IPS-20b (cell line): Measurements from ENCODE around the gene TRPM3.

Experiments used
- H3K27ac ChIP-seq: one replicate; pipeline ENCODE4 v1.5.1; 2013; ENCODE audit warnings: low read length
- H3K27me3 ChIP-seq: 2 replicates; pipeline ENCODE4 v1.6.1; 2013; ENCODE audit warnings: mild to moderate bottlenecking, low read length, inconsistent platforms; ENCODE audit not compliant: insufficient read depth
- H3K36me3 ChIP-seq: 2 replicates; pipeline ENCODE4 v1.6.1; 2013; ENCODE audit warnings: low read depth, mild to moderate bottlenecking, inconsistent platforms, low read length, moderate library complexity; ENCODE audit not compliant: insufficient read depth
- H3K4me1 ChIP-seq: 2 replicates; pipeline ENCODE4 v1.6.1; 2013; ENCODE audit warnings: mild to moderate bottlenecking, control low read depth, inconsistent platforms, low read length, moderate library complexity; ENCODE audit not compliant: insufficient read depth
- H3K4me3 ChIP-seq: 2 replicates; pipeline ENCODE4 v1.5.1; 2013; ENCODE audit warnings: mild to moderate bottlenecking, low read length, inconsistent platforms
- H3K9ac ChIP-seq: 2 replicates; pipeline ENCODE4 v1.6.1; 2013; ENCODE audit warnings: low read depth, mild to moderate bottlenecking, inconsistent platforms, low read length, moderate library complexity
- H3K9me3 ChIP-seq: 2 replicates; pipeline ENCODE4 v1.6.1; 2013; ENCODE audit warnings: mild to moderate bottlenecking, low read depth, low read length, inconsistent platforms; ENCODE audit not compliant: insufficient read depth

The TRPM3 gene

DNA sequence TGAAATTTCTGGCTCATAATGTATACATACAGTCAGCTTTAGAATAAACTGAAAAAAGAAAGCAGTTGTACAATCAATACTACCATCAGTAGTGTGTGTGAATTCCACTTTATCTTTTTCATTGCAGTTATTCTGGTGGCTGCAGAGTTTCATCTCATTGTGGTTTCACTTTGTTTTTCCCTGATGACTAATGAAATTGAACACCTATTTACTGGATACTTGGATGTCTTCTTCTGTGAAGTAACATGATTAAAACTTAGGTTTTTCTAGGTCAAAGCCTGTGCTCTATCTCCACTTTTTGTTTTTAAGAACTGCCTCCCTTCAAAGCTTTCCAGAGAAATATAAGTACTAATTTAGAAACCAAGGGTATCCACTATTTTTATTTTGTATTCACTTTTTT lies 174.3 kb downstream of the TRPM3 start:
- H3K36me3 ChIP-seq = no peaks in the 10 kb centered on the region
- H3K4me3 ChIP-seq = no peak overlapping the region
- H3K27me3 ChIP-seq = no peaks in the 10 kb centered on the region
- no peak overlapping the region for H3K27ac ChIP-seq
- H3K4me1 ChIP-seq = peaks cover 13% of the 10 kb centered on the region
- no peaks in the 10 kb centered on the region for H3K9me3 ChIP-seq
- no peak overlapping the region for H3K9ac ChIP-seq

DNA sequence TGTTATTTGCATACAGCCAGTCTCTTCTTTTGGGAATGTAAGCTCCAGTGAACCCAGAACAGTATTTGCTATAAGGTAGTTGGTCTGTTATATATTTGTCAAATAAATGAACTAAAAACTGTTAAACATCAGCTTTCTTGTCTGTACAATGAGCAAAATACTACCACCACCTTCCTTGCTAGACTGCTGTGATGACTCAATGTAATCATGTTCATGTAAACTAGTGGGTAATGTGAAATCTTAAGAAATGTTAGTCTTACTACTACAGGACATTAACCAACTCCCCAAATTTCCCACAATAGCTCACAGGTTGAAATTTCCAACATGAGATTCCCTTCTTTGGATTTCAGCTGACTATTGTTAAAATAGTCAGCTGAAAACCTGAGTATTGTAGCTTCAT lies 176.1 kb downstream of the TRPM3 start:
- Histone ChIP-seq H3K27ac (no peak overlapping the region), H3K36me3 (no peaks in the 10 kb centered on the region), H3K4me1 (peaks cover 18% of the 10 kb centered on the region), H3K27me3 (no peaks in the 10 kb centered on the region), H3K9me3 (no peaks in the 10 kb centered on the region), H3K9ac (no peak overlapping the region), H3K4me3 (no peak overlapping the region)

DNA sequence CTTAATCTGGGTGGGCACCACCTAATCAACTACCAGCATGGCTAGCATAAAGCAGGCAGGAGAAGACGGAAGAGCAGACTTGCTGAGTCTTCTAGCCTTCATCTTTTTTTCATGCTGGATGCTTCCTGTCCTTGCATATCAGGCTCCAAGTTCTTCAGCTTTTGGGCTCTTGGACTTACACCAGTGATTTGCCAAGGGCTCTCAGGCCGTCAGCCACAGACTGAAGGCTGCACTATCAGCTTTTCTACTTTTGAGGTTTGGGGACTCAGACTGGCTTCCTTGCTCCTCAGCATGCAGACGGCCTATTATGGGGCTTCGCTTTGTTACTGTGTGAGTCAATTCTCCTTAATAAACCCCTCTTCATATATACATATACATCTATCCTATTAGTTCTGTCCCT lies 180.2 kb downstream of the TRPM3 start:
- no peaks in the 10 kb centered on the region for H3K9me3 ChIP-seq
- H3K27me3 ChIP-seq = no peaks in the 10 kb centered on the region
- no peaks in the 10 kb centered on the region for H3K36me3 ChIP-seq
- H3K4me3 ChIP-seq = no peak overlapping the region
- peaks cover 16% of the 10 kb centered on the region for H3K4me1 ChIP-seq
- no peak overlapping the region for H3K9ac ChIP-seq
- H3K27ac ChIP-seq = no peak overlapping the region

DNA sequence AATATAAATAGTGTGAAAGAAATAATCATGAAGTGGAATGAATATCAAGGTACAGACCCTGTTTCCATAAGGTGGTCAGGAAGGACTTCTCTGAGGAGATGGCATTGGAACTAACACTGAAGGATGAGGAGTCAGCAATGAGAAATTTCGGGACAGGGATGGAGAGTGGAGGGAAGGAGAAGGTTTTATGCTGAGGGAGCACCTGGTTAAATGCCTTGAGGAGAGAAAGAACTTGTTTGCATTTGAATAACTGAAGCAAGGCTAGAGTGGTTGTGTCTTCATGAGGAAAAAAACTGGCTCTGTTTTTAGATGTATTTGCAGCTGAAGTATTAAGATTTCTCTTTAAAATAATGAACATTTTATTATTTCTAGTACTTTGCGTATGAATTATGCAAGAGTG lies 180.8 kb downstream of the TRPM3 start:
- H3K9me3 ChIP-seq = no peaks in the 10 kb centered on the region
- H3K4me3 ChIP-seq = peak overlapping the region; percentile 4
- no peaks in the 10 kb centered on the region for H3K36me3 ChIP-seq
- no peak overlapping the region for H3K9ac ChIP-seq
- peaks cover 16% of the 10 kb centered on the region for H3K4me1 ChIP-seq
- no peak overlapping the region for H3K27ac ChIP-seq
- no peaks in the 10 kb centered on the region for H3K27me3 ChIP-seq

DNA sequence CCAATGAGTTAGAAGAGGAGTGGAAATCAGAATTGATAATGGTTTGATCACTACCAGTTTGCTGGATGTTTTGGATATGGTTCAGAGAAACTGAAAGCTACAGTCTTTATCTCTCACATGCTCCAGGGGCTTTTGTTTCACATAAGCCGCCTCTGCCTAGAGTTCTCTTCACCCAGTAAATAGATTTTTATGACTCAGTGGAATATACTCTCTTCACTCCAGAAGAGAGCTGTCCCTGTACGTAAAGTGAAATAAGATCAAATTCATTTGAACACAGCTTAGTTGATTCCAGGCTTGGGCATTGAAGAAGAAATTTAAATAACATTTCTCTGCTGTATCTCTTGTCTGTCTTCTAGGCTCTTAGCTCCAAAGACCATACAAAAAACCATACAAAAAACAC lies 184.9 kb downstream of the TRPM3 start:
- Histone ChIP-seq H3K4me1 (peaks cover 27% of the 10 kb centered on the region), H3K4me3 (no peak overlapping the region), H3K9me3 (no peaks in the 10 kb centered on the region), H3K27ac (no peak overlapping the region), H3K9ac (no peak overlapping the region), H3K27me3 (no peaks in the 10 kb centered on the region), H3K36me3 (no peaks in the 10 kb centered on the region)

DNA sequence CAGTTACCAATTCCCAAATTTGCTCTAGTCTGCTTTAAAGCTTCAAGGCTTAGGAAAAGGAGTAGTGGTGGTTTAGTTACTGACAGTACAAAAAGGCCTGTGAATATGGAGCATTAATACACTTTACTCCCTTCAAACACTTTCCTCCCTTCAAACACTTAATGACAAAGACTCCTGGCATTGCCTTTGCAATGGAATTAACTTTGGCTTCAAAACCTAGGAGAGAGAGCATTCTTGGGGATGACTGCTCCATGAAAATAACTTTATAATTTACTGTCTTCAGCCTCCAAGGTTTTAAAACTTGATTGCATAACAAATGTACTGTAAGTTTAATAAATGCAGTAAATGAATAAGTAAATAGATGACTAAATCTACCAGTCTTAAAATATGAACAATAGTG lies 185.6 kb downstream of the TRPM3 start:
- peaks cover 23% of the 10 kb centered on the region for H3K4me1 ChIP-seq
- H3K9me3 ChIP-seq = no peaks in the 10 kb centered on the region
- no peak overlapping the region for H3K4me3 ChIP-seq
- no peaks in the 10 kb centered on the region for H3K36me3 ChIP-seq
- H3K27me3 ChIP-seq = no peaks in the 10 kb centered on the region
- H3K9ac ChIP-seq = no peak overlapping the region
- no peak overlapping the region for H3K27ac ChIP-seq

DNA sequence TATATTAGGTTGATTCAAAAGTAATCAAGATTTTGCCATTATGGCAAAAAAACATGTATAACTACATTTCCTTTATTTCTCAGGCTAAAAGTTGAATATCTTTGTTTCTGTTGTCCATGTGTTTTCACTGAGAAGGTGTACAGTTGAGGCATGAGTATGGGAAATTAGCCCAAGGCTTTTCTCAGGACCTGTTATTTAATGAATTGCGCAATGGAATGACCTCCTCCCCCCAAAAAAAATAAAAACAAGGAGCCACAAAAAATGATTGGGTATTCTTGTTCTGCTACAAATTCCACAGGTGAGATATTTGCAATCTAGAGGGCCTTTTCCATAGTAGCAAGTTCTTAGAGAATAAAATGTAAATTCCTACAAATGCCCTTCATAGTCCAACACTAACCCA lies 186.8 kb downstream of the TRPM3 start:
- Histone ChIP-seq H3K9ac (no peak overlapping the region), H3K9me3 (no peaks in the 10 kb centered on the region), H3K4me3 (no peak overlapping the region), H3K36me3 (no peaks in the 10 kb centered on the region), H3K27me3 (no peaks in the 10 kb centered on the region), H3K4me1 (peaks cover 11% of the 10 kb centered on the region; the same call in 1 of the 2 replicates), H3K27ac (no peak overlapping the region)

DNA sequence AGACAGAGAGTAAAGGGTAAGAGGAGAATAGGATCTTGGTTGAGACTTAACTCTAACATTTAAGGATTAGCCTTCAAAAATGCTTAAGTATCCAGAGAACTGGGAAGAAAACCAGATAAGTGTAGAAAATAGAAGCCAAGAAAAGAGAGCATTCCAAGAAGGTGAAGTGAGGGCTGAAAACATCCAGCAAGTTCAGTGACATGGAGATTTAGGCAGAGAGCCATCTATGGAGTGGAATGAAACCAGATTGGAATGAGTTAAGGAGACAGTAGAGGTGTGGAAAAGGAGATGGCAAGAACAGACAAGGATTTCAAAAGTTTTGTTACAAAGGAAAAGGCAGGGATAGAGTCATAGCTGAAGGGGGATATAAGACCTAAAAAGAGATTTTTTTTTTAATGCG lies 188.1 kb downstream of the TRPM3 start:
- H3K4me3 ChIP-seq = no peak overlapping the region
- H3K27me3 ChIP-seq = no peaks in the 10 kb centered on the region
- H3K9ac ChIP-seq = no peak overlapping the region

DNA sequence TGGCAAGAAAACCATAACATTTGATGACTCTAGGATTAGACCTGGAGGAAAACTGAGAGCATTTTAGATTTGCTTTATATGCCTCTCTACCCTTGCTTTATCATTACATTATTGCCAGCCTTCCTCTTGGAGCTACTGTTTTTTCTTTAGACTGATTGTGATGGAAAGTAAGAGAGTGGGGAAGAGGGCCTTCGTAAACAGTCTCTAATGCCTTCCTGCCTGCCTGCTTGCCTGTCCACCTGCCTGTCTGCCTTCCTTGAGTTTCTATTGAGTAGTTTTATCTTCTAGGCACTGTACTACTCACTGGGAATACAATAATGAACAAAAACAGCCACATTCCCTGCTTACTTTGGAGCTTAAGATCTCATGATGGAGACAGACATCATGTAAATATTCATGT lies 189.3 kb downstream of the TRPM3 start:
- H3K36me3 ChIP-seq = no peaks in the 10 kb centered on the region
- H3K27me3 ChIP-seq = no peaks in the 10 kb centered on the region
- no peak overlapping the region for H3K4me3 ChIP-seq
- peaks cover 11% of the 10 kb centered on the region; the same call in 1 of the 2 replicates for H3K4me1 ChIP-seq
- peak overlapping the region; percentile 4 for H3K27ac ChIP-seq
- no peaks in the 10 kb centered on the region for H3K9me3 ChIP-seq
- no peak overlapping the region for H3K9ac ChIP-seq

More for the DNA sequence above, 188.1 kb downstream of the TRPM3 start:
- Histone ChIP-seq H3K27ac (no peak overlapping the region), H3K4me1 (peaks cover 11% of the 10 kb centered on the region; the same call in 1 of the 2 replicates), H3K9me3 (no peaks in the 10 kb centered on the region), H3K36me3 (no peaks in the 10 kb centered on the region)

DNA sequence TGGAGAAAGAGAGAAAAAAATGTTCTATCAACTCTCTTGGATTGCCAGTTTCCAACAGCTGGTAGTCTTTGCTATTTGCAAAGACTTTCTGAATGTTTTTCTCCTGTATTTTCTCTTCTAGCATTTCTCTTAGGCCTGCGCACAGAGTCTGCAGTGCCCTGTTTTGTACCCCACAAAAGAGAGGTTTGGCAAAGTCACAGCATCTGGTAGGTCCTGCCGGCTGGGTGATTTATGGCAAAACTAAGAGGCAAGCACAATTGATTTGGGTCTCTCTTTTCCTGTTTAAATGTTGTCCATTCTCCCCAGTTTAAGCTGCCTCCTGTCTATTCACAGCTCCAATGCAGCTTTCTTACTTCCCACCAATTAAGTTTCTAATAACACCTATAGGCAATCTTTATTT lies 193.9 kb downstream of the TRPM3 start:
- H3K4me3 ChIP-seq = no peak overlapping the region
- no peak overlapping the region for H3K27ac ChIP-seq
- no peaks in the 10 kb centered on the region for H3K9me3 ChIP-seq
- no peaks in the 10 kb centered on the region for H3K36me3 ChIP-seq
- H3K4me1 ChIP-seq = peaks cover 8% of the 10 kb centered on the region; the same call in 1 of the 2 replicates
- no peak overlapping the region for H3K9ac ChIP-seq
- H3K27me3 ChIP-seq = no peaks in the 10 kb centered on the region

DNA sequence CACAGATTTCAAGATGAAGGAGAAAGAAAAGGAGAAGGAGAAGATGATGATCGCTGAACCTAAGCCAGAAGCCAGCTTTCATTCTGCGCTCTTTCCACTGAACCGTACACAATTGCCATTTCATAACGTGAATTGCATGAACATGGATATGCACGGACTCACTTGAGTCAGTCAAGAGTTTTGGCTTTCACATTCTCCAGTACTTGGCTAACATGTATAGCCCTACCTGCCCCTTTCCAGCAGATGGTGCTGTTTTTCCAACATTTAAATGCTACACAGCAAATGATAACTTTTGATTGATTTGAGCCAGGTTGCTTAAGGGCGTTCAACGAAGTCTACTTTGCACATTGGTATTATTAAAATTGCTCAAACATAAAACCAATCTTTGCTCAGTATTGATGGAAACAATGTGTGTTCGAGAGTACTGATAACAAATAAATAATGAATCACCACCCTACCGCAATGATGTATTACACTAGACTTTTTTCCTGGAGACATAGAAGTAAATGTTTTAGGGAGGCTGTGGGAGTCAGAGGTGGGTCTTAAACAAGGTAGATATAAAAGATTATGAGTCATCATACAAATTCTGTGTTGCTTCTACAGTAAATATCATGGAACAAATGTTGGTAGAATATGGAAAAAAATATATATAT lies 196.4 kb downstream of the TRPM3 start:
- no peak overlapping the region for H3K27ac ChIP-seq
- peaks cover 8% of the 10 kb centered on the region for H3K4me1 ChIP-seq
- H3K4me3 ChIP-seq = no peak overlapping the region
- no peaks in the 10 kb centered on the region for H3K27me3 ChIP-seq
- H3K9me3 ChIP-seq = no peaks in the 10 kb centered on the region
- H3K9ac ChIP-seq = no peak overlapping the region
- no peaks in the 10 kb centered on the region for H3K36me3 ChIP-seq

DNA sequence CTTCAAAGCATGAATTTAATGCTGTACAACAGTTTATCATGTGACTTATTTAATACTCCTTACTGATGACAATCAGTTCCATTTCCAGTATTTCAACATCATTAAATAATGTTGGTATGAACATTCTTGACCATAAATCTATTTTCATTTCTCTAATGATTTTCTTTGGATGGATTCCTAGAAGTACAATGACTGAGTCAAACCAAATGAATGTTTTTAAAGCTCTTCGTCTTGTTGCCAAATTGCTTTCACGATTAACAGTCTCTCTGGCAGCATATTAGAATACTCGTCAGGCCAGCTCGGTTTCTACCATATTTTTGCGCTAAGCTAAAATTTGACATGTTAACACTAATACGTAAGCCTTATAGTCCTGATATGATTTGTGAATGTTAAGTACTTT lies 197.0 kb downstream of the TRPM3 start:
- no peak overlapping the region for H3K9ac ChIP-seq
- no peak overlapping the region for H3K27ac ChIP-seq
- H3K9me3 ChIP-seq = no peaks in the 10 kb centered on the region
- peaks cover 8% of the 10 kb centered on the region for H3K4me1 ChIP-seq
- H3K27me3 ChIP-seq = no peaks in the 10 kb centered on the region
- H3K36me3 ChIP-seq = no peaks in the 10 kb centered on the region
- no peak overlapping the region for H3K4me3 ChIP-seq
